ENCODE results near the gene TRAF2.

Gene TRAF2

DNA sequence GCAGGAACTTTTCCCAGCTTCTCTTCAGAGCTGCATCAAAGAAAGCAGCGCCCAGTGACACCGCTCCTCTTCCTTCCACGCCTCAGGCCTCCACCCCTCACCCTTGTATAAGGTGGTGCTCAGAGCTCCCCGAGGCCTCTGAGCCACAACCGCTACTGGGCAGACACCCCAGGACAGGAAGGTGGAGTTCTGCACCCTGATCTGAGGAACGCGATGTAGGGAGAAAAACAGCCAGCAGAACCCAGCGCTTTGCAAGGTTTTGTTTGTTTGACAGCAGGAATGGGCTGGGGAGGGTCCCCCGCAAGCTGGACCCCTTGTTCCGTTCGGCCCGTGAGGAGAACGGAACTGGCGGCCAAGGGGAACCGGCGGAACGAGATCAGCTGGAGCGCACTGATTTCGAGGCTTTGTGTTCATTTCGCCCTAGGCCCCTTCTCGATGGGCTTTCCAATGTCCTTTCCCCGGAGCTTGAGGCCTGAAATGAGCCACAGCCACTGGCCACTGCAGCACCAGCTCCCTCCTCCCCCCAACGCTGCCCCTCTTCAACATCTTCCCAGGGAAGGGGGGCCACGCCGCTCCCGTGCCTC lies 24.4 kb upstream of the TRAF2 start:
- TF ChIP-seq, protein P1, sequence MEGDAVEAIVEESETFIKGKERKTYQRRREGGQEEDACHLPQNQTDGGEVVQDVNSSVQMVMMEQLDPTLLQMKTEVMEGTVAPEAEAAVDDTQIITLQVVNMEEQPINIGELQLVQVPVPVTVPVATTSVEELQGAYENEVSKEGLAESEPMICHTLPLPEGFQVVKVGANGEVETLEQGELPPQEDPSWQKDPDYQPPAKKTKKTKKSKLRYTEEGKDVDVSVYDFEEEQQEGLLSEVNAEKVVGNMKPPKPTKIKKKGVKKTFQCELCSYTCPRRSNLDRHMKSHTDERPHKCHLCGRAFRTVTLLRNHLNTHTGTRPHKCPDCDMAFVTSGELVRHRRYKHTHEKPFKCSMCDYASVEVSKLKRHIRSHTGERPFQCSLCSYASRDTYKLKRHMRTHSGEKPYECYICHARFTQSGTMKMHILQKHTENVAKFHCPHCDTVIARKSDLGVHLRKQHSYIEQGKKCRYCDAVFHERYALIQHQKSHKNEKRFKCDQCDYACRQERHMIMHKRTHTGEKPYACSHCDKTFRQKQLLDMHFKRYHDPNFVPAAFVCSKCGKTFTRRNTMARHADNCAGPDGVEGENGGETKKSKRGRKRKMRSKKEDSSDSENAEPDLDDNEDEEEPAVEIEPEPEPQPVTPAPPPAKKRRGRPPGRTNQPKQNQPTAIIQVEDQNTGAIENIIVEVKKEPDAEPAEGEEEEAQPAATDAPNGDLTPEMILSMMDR (IDR thresholded peaks at IDR 0.05; ENCODE audit: low read length): no peak
- TF ChIP-seq EZH2phosphoT487 (IDR thresholded peaks at IDR 0.05; ENCODE audit: low read length) (no peak), EZH2 (optimal IDR thresholded peaks at IDR 0.05; ENCODE audit: low read depth, low read length) (no peak)
- no peak overlapping the region for H3K4me3 ChIP-seq (ENCODE audit: low read length)

DNA sequence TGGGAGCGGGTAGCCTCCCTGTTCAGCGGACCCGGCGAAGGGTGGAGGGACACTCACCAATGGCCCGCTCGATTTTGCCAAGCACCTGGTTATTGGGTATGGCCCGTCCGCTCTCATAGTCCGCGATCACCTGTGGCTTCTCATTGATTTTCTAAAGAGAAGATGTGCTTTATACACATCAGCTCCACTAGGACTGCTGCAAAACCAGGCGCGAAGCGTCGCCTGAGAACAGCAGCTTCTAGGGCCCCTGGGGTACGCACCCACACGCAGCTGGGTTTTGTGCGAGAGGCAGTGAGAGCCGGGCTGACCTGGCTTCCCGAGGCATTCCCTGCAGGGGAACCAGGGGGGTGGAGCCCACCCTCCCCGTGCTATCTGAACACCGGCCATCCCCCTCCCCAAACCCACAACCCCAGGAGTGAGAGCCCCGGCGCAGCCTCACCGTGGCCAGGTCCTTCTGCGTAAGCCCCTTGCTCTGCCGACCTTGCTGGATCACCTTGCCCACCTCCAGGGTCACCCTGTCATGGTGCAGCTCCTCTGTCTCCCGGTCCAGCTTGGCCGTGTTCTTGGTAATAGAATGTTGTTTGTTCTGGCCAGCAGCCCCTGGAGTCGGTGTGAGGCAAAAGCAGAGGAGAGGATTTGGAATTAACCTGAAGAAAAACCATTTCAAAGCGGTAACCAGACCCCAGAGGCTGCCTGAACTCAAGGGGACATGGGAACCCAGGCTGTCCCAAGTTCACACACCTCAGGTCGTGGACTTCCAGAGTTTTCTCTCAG lies 23.3 kb upstream of the TRAF2 start:
- Histone ChIP-seq H3K4me1 (ENCODE audit: low read length) (peaks cover 7% of the 10 kb centered on the region; the same call in 1 of the 2 replicates), H3K27me3 (replicated peaks; ENCODE audit: insufficient read depth, low read length) (no peaks in the 10 kb centered on the region), H3K9me3 (replicated peaks; ENCODE audit: insufficient read depth, low read length) (no peaks in the 10 kb centered on the region), H3K36me3 (replicated peaks; ENCODE audit: insufficient read depth, low read length) (no peaks in the 10 kb centered on the region; the same call in 1 of the 2 replicates), H3K9me2 (replicated peaks; ENCODE audit: insufficient read depth, low read length) (no peaks in the 10 kb centered on the region), H2AFZ (ENCODE audit: low read length) (no peak overlapping the region), H3K4me2 (ENCODE audit: low read depth, low read length) (no peak overlapping the region), H3K4me3 (ENCODE audit: low read length) (no peak overlapping the region), H3F3A (ENCODE audit: insufficient read depth, low read length) (no peaks in the 10 kb centered on the region), H3K79me2 (ENCODE audit: low read length) (peaks cover 36% of the 10 kb centered on the region), H3K27ac (ENCODE audit: low read length) (no peak overlapping the region), H3K9ac (ENCODE audit: low read length) (no peak overlapping the region), H4K20me1 (ENCODE audit: insufficient read depth, low read length) (no peaks in the 10 kb centered on the region)
- DNase-seq: no peak
- TF ChIP-seq EZH2phosphoT487 (IDR thresholded peaks at IDR 0.05; ENCODE audit: low read length) (no peak), EZH2 (optimal IDR thresholded peaks at IDR 0.05; ENCODE audit: low read depth, low read length) (no peak)
- TF ChIP-seq, protein P1 (IDR thresholded peaks at IDR 0.05; ENCODE audit: low read length): no peak

More for the DNA sequence above, 24.4 kb upstream of the TRAF2 start:
- H3K36me3 ChIP-seq (replicated peaks; ENCODE audit: insufficient read depth, low read length): no peaks in the 10 kb centered on the region; the same call in 1 of the 2 replicates
- no peak overlapping the region for H2AFZ ChIP-seq (ENCODE audit: low read length)
- no peaks in the 10 kb centered on the region for H3K9me2 ChIP-seq (replicated peaks; ENCODE audit: insufficient read depth, low read length)
- H3K27ac ChIP-seq (ENCODE audit: low read length): no peak overlapping the region
- H3K79me2 ChIP-seq (ENCODE audit: low read length): peaks cover 36% of the 10 kb centered on the region
- no peaks in the 10 kb centered on the region for H3K9me3 ChIP-seq (replicated peaks; ENCODE audit: insufficient read depth, low read length)
- peaks cover 7% of the 10 kb centered on the region; the same call in 1 of the 2 replicates for H3K4me1 ChIP-seq (ENCODE audit: low read length)
- no peak overlapping the region for H3K9ac ChIP-seq (ENCODE audit: low read length)
- no peaks in the 10 kb centered on the region for H4K20me1 ChIP-seq (ENCODE audit: insufficient read depth, low read length)
- no peaks in the 10 kb centered on the region for H3F3A ChIP-seq (ENCODE audit: insufficient read depth, low read length)
- no peak overlapping the region for H3K4me2 ChIP-seq (ENCODE audit: low read depth, low read length)
- DNase-seq: no peak
- no peaks in the 10 kb centered on the region for H3K27me3 ChIP-seq (replicated peaks; ENCODE audit: insufficient read depth, low read length)

DNA sequence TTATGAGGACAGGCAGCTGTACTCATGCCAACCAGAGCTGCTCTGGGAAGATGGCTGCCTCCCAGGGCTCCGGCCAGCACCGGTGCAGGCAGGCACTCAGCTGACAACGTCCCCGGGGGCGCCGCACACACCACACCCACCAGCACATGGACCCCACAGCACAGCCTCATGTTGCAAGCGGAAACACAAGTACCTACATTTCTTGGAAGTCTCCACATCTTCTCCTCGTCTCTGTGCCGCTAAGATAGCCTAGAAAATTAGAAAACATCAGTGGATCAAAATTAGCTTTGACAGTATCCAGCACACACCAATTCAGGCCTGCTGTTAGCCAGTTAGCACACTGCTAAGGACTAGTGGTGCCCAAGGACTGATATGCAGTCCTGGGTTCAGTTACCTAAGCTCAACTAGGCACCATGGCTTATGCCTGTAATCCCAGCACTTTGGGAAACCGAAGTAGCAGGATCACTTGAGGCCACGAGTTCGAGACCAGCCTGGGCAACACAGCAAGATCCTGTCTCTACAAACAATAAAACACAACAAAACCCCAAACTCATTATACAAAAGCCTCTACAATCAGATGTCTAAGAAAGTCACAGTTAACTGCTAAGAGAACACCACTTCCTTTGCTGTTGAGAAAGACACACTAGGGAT lies 22.6 kb upstream of the TRAF2 start:
- no peak for TF ChIP-seq EZH2phosphoT487 (IDR thresholded peaks at IDR 0.05; ENCODE audit: low read length)
- H3K4me1 ChIP-seq (ENCODE audit: low read length): peaks cover 7% of the 10 kb centered on the region; the same call in 1 of the 2 replicates
- H3K79me2 ChIP-seq (ENCODE audit: low read length): peaks cover 36% of the 10 kb centered on the region
- H2AFZ ChIP-seq (ENCODE audit: low read length): no peak overlapping the region
- no peak for DNase-seq
- H3K9me2 ChIP-seq (replicated peaks; ENCODE audit: insufficient read depth, low read length): no peaks in the 10 kb centered on the region
- no peaks in the 10 kb centered on the region for H3K9me3 ChIP-seq (replicated peaks; ENCODE audit: insufficient read depth, low read length)
- no peaks in the 10 kb centered on the region for H3F3A ChIP-seq (ENCODE audit: insufficient read depth, low read length)
- no peak overlapping the region for H3K4me2 ChIP-seq (ENCODE audit: low read depth, low read length)
- no peaks in the 10 kb centered on the region for H3K27me3 ChIP-seq (replicated peaks; ENCODE audit: insufficient read depth, low read length)
- no peaks in the 10 kb centered on the region; the same call in 1 of the 2 replicates for H3K36me3 ChIP-seq (replicated peaks; ENCODE audit: insufficient read depth, low read length)
- H3K27ac ChIP-seq (ENCODE audit: low read length): no peak overlapping the region
- no peaks in the 10 kb centered on the region for H4K20me1 ChIP-seq (ENCODE audit: insufficient read depth, low read length)
- H3K4me3 ChIP-seq (ENCODE audit: low read length): no peak overlapping the region
- no peak overlapping the region for H3K9ac ChIP-seq (ENCODE audit: low read length)

All from MM.1S (cell line).